GM19372 (cell line): ENCODE results near the gene CYP11A1.
A peak's percentile ranks its signal among the peaks of the same experiment; 100 is the strongest.

Source experiments
- ATAC-seq: cut with Tn5 transposase; IDR thresholded peaks from one replicate; pipeline ENCODE4 v1.9.1; 2021; ENCODE audit warnings: mild to moderate bottlenecking, low read depth, moderate library complexity; ENCODE audit not compliant: unreplicated experiment

The CYP11A1 gene

DNA sequence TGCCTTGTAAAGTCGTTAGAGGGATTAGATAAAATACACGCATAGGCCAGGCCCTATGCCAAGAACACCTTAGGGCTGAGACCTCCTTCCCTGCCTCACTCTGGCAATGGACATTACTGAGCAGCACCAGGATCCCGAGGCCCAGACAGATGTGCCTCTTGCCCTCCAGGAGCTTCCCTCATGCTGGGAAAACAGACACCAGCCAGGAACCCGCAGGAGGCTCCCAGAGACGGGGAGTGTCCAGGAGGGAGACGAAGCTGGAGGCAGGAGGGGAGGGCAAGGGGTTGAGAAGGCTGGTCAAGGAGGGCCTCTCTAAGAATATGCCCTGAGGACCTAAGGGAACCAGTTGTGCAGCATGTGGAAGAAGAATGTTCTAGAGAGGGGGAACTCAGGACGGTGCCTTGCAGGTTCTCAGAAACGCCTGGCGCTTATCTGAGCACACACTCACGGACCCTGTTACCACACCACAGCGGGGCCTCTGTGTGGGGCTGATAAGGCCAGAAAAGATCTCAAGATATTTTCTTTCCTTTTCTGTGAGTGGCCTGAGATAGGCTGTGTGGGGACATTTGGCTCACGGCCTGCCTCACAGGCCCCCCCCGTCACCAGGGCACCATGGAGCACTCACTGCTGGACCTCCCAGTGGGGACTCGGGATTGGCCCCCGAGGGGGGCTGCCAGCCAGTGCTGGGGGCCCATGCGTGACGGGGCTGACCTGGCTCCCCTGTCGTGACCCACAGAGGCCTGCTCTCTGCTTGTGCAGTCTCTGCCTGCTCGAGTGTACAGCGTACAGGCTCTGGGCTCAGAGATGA, 22.0 kb upstream of the CYP11A1 start:
- no peak for ATAC-seq

DNA sequence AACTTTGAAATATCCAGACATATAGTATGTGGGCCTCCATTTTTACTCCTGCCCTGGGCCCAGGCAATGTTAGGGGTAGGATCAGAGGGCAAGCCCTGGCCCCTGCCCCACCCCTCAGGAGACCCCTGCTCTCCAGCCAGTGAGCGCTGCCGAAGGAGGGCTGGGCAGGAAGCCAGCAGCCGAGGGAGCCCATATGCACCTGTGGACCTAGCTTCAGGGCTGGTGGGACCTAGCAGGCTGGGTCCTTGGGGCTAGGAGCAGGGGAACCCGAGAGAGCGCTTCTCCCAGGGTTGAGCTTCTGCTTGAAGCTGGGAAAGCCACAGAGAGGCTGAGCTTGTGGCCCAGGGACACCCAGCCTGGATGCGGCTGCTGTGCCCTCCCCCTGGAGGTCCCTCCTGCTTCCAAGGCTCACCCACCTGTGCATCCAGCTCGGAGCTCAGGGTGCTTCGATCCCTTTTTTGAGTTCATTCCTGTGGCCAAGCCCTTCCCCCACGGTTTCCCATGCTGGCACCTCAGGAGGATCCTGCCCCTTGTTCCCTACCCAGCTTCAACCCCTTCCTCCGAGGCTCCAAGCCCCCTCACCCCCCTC, 21.0 kb upstream of the CYP11A1 start:
- no peak for ATAC-seq

DNA sequence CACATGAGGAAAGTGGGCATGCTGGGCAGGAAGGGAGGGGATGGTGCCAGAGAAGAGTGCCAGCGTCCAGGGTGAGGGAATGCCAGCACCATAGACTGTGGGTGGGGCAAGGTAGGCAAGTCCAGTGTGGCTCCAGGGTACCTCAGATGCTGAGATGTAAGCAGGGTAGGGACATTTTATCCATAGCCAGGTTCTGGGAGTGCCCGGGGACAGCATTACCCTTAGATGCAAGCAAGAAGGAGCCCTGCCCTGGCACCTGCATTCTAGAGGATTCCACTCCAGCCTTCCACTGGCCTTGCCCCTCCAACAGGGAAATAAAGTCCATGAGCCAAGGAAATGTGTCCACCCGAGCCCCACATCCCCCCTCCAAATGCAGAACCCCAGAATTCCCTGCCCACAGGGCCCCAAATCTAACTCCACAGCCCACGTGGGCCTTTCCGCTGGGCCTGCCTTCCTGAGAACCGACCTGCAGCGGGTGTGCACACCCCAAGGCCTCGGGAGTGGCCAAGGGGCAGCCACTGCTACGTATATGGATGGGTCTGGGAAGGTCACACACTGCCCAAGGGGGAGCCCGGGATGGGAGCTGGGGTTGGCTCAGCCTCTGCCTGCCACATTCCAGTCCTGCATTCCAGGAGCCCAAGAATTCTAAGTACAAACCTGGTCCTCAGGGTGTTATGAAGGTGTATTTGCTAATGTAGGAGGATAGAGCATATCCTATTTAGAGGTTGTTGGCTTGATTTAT, 20.3 kb upstream of the CYP11A1 start:
- no peak for ATAC-seq

- ATAC-seq, result no peak
Measured at GRCh38 chr15:74387141-74387541, 19.7 kb upstream of the CYP11A1 start.

- ATAC-seq, result no peak
Measured at GRCh38 chr15:74386496-74387140, 19.2 kb upstream of the CYP11A1 start.

GRCh38 chr15:74385733-74386132, 18.3 kb upstream of the CYP11A1 start:
- ATAC-seq, result no peak

DNA sequence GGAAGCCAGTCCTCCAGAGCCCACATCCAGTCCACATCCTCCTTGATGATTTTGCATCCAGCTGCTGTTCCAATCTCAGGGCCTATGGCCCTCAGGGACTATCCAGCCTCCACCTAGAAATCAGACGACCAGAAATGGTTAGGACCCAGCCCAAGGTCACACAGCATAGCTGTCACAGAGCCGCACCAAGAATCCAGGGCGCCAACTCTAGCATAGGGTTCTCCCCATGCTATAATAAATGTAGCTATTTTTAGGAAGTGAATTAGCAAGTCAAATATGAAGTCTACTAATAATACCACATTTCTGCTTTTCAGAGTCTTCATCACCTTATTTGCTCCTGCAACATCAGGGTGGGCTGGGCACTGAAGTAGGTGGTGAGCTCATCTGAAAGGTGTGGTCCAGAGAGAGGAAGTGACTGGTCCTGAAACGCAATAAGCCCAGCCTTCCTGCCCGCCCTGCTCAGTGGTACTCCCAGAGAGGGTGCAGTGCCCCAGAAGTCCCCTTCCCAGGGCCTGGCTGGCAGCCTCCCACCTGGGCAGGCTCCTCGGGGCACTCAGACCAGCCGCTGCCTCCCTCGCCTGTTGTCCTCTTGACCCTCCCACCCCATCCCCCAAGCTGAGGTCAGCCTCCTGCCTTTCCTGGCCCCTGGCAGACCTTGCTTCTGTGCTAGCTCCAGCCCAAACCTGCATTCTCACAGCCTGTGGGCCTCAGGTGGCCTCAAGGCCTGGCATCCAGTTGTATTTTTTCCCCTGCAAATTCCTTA, 17.6 kb upstream of the CYP11A1 start:
- ATAC-seq, result peak; percentile 55

- no peak for ATAC-seq
Measured at GRCh38 chr15:74384566-74384880, 17.1 kb upstream of the CYP11A1 start.

GRCh38 chr15:74383695-74384565, 16.5 kb upstream of the CYP11A1 start:
- ATAC-seq, result peak; percentile 57

DNA sequence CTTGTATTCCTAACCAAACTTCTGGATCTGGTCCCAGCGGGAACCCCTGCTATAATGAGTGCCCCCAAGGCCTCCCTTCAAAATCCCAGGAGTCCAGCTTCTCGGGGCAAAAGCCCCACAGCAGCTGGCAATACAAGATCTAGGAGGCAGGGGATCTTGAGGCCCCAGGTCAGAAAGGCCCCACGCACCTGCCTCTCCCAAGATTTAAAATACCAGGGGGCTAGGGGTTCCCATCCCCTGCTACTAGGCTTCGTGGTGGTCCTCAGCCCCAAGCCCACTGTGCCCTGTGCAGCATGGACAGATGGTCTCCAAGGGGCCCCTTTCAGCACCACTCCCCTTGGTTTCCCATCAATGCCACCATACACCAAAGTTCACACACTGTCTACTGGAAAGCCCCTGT, 15.8 kb upstream of the CYP11A1 start:
- no peak for ATAC-seq

- ATAC-seq, result no peak
Measured at GRCh38 chr15:74382004-74382816, 14.8 kb upstream of the CYP11A1 start.

- ATAC-seq, result no peak
Measured at GRCh38 chr15:74381481-74381880, 14.0 kb upstream of the CYP11A1 start.

DNA sequence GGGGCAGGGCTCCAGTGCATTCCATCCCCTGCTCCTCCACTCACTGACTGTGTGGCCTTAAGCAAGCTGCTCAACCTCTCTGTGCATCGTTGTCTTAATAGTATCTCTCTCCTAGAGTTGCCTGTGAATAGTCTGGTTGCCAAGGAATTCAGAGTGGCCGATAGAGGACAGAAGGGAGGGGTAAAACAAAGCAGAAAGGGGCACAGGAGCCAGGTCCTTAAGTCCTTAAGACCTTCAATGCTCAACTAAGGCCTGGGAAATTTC, 13.7 kb upstream of the CYP11A1 start:
- no peak for ATAC-seq

- ATAC-seq, result no peak
Measured at GRCh38 chr15:74380361-74381189, 13.1 kb upstream of the CYP11A1 start.

DNA sequence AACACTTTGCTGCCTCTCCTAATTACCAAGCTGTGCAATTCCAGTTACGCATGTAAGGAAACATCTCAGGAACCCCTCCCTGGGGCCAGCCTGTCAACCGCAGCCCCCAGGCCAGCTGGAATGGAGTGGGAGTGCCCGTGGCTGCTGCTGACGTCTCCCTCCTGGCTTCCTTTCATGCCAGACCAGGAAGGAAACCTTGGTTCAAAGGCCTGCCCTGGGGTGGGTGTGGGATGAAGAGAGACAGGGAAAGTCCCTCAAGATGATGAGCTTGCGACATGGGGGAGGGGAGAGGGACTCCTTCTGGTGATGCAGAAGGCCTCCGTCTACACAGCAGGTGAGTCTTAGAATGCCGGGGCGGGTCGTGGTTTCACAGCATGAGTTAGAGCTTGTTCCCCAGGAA, 11.4 kb upstream of the CYP11A1 start:
- ATAC-seq, result no peak

DNA sequence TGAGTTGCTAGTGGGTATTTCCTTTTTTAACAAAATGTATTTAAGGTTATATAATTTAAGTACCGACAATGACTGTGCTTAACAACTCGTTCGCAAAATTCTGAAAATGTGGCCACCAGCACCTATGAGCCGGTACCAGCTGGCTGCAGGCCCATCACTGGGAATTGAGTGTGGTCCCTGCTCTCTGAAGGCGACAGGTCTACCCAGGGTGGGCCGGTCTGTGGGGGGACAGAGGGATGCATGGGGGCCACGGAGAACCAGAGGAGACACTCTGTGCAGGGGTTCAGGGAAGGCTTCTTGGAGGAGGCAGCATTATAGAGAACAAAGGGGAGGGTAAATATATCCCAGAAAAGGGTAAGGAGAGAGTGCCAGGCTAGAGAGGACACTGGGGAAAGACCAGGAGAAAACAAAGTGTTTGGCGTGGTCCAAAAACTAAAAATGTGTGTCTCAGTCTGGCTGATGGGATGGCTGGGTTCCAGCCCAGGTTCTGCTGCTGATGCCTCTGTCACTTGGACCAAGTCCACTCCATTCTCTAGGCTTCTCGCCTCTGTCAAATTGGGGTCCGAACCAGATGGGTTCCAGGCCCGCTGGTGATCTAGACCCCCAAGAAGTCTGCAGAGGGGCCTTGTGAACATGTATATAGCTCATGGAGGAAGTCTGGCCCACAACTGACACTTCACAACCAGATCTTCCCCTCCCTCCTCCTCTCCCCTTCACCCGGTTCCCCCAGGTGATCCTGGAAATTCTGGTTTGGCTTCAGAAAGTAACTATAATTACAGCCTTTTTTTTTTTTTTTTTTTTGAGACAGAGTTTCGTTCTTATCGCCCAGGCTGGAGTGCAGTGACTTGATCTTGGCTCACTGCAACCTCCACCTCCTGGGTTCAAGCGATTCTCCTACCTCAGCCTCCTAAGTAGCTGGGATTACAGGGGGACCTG, 10.7 kb upstream of the CYP11A1 start:
- no peak for ATAC-seq
